ENCODE data around the gene CLIC6.
"Not testable (repeated sequence)": the region's sequence is repeated elsewhere in the genome, so short reads cannot be mapped to it uniquely, and the experiment has no call there.

CLIC6 gene

DNA sequence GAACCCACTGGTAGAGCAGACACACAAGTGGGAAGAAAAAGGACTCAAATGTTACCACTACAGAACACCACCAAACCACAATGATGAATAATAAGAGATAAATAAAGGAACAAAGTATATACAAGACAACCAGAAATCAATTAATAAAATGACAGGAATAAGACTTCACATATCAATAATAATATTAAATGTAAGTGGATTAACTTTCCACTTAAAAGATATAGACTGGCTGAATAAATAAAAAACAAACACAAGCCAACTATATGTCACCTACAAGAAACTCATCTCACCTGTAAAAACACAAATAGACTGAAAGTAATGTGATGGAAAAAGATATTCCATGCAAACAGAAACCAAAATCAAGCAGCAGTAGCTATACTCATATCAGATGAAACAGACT is 6.9 kb upstream of the CLIC6 start:
- DNase-seq, result no peak

GRCh38 chr21:34667761-34668160 is 1.0 kb upstream of the CLIC6 start:
- no peak for DNase-seq

DNA sequence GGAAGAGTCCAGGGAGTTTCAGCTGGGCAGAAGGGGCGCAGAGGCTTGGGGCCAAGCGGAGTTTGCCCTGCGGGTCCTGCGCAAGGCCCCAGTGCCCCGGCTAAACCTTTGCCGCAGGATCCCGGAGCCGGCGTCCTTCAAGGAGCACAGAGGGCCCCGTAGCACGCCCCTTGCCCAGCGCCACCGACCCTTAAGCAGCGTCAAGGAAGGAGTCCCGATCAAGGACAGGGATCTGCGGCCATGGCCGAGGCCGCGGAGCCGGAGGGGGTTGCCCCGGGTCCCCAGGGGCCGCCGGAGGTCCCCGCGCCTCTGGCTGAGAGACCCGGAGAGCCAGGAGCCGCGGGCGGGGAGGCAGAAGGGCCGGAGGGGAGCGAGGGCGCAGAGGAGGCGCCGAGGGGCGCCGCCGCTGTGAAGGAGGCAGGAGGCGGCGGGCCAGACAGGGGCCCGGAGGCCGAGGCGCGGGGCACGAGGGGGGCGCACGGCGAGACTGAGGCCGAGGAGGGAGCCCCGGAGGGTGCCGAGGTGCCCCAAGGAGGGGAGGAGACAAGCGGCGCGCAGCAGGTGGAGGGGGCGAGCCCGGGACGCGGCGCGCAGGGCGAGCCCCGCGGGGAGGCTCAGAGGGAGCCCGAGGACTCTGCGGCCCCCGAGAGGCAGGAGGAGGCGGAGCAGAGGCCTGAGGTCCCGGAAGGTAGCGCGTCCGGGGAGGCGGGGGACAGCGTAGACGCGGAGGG is 520 bp downstream of the CLIC6 start:
- DNase-seq, result no peak

- not testable (repeated sequence) for DNase-seq
Measured at GRCh38 chr21:34669880-34670219, 1.1 kb downstream of the CLIC6 start.

DNA sequence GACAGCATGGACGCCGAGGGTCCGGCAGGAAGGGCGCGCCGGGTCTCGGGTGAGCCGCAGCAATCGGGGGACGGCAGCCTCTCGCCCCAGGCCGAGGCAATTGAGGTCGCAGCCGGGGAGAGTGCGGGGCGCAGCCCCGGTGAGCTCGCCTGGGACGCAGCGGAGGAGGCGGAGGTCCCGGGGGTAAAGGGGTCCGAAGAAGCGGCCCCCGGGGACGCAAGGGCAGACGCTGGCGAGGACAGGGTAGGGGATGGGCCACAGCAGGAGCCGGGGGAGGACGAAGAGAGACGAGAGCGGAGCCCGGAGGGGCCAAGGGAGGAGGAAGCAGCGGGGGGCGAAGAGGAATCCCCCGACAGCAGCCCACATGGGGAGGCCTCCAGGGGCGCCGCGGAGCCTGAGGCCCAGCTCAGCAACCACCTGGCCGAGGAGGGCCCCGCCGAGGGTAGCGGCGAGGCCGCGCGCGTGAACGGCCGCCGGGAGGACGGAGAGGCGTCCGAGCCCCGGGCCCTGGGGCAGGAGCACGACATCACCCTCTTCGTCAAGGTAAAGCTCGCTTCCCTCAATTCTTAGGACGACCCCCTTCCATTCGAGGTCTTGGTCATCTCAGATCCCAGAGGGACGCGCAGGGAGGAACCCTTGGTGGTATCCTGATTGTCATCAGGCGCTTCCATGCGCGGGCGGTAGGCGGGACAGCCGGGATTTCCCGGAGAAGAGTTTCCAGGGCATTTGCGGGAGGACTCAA is 1.6 kb downstream of the CLIC6 start:
- DNase-seq, result no peak

- DNase-seq, result no peak
Measured at GRCh38 chr21:34670962-34671348, 2.2 kb downstream of the CLIC6 start.

DNA sequence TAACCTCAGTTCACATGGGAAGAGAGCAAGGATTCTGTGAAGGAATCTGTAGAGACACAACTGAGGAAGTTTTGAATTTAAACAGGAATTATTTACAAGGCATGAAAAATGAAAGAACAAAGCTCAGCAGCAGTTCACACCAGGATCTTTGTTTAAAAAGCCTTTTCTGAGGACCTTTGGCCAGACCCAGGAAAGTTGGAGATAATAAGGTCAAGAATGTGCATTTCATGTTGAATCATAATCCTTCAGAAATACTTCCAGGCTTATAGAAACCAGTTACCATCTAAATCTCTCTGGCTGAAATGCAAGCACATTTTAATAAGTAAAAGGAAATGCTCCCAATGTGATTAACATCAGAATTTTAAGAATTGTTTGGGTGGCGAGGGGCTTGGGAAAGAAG is 2.7 kb downstream of the CLIC6 start:
- no peak for DNase-seq

DNA sequence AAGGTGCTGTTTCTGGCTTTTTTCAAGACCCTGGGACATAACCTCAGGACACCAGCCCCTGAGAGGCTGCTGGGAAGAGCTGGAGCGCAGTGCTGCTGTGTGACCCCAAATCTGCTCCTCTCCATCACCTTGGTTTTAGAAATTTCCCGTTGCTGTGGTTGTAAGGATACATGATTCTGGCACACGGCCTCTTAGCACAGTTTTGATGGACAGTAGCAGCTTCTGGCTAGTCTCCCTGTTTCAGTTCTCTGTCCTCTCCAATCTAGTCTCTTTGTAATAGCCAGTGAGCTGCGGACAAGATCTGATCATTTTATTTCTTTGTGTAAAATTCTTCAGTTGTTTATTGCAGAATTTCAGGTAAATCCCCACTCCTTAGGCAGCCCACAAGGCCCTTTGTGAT is 3.1 kb downstream of the CLIC6 start:
- DNase-seq, result no peak

DNA sequence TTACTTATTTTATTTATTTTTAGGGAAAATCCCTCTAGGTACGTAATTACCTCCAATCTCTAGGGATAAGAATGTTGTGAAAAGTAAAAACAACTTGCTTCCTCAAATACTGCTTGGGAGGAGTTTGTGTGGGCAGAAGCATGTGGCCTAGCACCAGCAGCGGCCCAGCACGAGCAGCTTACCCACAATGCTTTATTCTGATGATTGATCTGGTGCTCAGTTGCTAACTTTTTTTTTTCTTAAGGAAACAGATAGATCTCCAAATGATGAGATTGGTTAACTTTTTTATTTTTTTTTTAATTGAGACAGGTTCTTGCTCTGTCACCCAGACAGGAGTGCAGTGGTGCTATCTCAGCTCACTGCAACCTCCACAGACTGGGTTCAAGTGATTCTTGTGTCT is 4.2 kb downstream of the CLIC6 start:
- no peak for DNase-seq

DNA sequence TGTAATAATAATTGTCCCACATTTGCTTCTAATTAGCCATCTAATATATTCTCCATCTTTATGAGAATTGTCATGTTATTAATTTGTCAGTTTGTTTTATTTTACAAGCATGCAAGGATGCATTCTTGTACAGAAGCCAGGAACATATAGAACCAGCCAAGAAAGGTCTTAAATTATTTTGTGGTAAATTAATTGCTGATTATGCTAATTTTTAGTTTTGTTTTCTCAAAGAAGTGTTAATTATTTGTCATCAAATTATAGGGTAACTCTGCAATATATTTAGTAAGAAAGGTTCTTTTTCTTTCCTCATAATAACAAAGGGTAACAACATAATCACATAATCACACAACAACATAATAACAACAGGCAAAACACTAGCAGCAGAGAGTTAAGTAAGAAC is 5.7 kb downstream of the CLIC6 start:
- DNase-seq, result no peak

GRCh38 chr21:34675871-34676270 is 7.1 kb downstream of the CLIC6 start:
- DNase-seq, result no peak

DNA sequence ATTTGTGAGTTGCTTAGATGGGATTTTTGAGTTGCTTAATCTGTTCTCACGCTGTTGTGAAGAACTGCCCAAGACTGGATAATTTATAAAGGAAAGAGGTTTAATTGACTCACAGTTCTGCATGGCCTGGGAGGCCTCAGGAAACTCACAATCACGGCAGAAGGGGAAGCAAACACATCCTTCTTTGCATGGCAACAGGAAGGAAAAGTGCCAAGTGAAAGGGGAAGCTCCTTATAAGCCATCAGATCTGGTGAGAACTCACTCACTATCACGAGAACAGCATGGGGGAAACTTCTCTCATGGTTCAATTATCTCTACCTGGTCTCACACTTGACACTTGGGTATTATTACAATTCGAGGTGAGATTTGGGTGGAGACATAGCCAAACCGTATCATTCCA is 10.3 kb downstream of the CLIC6 start:
- no peak for DNase-seq

- no peak for DNase-seq
Measured at GRCh38 chr21:34684174-34684876, 15.5 kb downstream of the CLIC6 start.

GRCh38 chr21:34687065-34687464 is 18.3 kb downstream of the CLIC6 start:
- DNase-seq, result no peak

- no peak for DNase-seq
Measured at GRCh38 chr21:34687745-34688144, 19.0 kb downstream of the CLIC6 start.

GRCh38 chr21:34688145-34688544 is 19.4 kb downstream of the CLIC6 start:
- no peak for DNase-seq

DNA sequence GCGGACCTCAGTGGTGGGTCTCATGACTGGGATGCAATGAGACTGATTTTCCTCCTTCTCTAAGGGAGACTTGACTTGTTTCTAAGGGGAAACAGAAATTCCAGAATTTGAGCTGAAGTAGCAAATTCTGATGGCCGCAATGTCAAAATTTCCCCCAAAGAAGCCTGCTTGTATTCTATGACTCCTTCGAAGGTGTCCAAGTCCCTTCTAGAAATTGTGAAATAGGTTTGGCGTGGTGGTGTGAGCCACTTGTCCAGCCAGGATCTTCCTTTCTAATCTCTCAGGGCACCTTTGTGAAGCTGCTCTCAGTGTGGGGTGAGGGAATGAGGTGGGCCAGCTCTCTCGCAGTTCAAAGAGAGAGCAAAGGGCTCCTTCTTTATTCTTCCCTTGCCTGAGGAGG is 19.9 kb downstream of the CLIC6 start:
- no peak for DNase-seq

DNA sequence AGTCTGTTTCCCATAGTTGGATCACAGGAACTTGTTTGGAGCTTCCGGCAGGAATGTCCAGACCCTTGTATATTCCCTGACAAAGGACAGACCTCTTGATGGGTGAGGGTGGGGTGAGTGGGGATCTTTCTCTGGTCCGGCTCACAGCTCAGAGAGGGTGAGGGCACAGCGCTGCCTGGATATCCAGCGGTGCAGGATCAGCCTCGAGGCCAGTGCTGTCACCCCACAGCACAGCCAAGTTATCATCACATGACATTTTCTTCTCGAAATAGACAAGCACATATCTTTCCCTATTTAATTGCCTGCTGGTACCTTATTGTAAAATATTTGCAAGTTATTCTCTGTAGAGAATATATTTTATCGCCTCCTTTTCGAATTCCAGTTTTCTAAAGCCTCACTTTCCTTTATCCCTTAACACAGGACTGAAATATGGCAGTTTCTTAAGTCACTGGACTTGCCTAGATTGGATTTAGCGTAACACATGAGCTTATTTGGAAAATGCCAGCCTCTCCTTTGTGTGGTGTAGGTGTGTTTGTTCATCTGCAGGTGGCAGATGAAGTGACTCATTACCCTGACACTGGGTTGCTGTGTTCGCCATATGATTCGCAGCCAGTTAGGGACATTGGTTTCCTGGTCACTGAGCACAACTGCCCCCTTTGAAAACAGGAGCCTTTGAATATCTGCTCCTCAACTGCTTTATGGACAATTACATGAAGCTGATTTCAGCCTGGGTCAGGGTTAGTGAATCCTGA is 21.4 kb downstream of the CLIC6 start:
- DNase-seq, result no peak

DNA sequence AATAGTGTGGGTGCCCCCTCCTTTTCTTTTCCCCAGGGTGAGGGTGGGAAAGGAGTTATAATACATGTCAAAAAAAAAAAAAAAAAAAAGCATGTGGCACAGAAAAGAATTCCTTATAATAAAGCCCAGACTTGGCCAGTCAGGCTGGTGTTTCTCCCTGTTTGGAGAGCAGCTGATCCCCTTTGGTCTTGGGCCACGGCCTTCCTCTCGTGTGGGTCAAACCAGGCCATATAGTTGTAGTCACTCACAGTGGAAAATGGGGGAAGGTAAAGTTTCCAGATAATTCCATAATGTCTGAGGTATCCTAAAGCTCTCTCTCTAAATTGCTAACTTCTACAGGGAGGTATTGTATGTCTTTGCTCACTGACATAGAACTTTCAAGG is 22.0 kb downstream of the CLIC6 start:
- no peak for DNase-seq

GRCh38 chr21:34691390-34692032 is 22.7 kb downstream of the CLIC6 start:
- no peak for DNase-seq

DNA sequence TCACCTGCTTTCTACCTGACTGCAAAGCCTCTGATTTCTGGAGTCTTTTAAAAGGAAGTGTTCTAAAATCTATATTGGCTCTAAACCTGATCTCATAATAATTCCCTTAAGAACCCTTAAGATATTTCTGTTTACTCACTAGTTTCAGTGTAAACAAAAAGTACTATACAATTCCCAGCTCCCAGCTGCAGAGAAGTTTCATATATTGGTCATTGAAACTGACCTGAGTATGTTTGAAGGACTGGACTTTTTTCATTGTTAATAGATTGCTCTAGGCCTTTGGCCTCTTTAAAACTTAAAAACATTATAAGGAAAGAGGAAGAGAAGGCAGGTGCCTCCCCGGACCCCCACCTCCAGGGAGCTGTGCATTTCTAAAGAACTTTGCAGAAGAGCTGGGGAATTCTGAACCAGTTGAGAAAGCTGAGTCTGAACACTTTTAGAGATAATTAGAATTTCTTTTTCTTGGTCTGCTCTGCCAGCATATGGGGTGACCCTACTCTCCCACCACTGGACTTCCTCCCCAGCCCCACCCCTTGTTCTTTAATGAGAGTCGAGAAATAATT is 23.7 kb downstream of the CLIC6 start:
- no peak for DNase-seq

- no peak for DNase-seq
Measured at GRCh38 chr21:34693192-34693810, 24.5 kb downstream of the CLIC6 start.

All from CD4-positive, alpha-beta T cell treated with Interleukin-15 for 1 hour (primary cell).